ENCODE data around the gene SPEN.

The SPEN gene

DNA sequence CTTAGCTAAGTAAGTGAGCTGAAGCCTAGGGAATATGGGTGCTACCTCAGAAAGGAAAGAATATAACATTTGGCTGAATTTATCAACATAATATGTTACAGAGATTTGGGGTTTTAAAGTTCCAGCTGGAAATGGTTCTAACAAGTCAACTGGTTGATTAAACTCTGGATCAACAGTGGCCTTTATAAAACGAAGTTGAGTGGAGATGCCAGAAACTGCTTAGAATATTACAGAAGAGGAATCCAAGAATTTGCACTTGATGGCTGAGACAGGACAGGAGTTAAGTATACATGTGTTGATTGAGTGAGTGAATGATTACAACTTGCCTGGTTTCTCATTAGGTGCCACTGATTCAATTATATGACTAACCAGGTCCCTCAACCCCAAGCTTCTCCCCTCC, 135.8 kb downstream of the SPEN start:
- no peaks in the 10 kb centered on the region for H3K4me1 ChIP-seq (ENCODE audit: control insufficient read depth, insufficient read depth, low read length)
- 40 to 56% methylated on average over 1 of the region's 1 CpG for WGBS, 2 experiments
- no peaks in the 10 kb centered on the region for H3K36me3 ChIP-seq (ENCODE audit: control insufficient read depth, insufficient read depth, low read length)
- no peak overlapping the region for H3K4me3 ChIP-seq (ENCODE audit: insufficient read depth, low read depth, low read length)
- H3K27ac ChIP-seq (ENCODE audit: insufficient read depth, low read depth, low read length, poor library complexity, severe bottlenecking), result no peak overlapping the region
- H3K9me3 ChIP-seq (ENCODE audit: control insufficient read depth, low read length), result no peaks in the 10 kb centered on the region
- no peaks in the 10 kb centered on the region for H3K27me3 ChIP-seq (ENCODE audit: control insufficient read depth, insufficient read depth, low read length, poor library complexity, severe bottlenecking)

DNA sequence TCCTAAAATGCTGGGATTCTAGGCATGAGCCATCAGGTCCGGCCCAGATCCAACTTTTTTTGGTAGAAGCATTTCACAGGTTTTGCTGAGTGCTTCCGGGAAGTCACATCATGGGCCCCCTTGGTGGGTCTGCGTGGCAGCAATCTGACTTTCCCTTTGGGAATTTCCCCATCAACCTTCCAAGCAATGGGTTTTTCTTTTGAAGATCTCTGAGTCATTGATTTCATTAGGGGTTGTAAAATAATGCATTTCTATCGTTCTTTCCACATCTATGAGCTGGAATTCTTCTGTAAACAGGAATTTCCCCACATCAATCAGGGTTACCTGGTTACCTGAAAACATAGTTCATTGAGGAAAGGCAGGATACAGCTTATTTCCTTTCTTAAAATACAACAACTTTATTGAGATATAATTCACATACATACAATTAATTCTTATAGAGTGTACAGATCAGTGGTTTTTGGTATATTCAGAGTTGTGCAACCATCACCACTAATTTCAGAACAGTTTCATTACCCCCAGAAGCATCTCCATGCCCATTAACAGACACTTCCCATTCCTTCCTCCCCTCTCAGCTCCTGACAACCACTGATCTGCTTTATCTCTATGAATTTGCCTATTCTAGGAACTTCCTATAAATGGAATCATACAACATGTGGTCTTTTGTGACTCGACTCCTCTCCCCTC, 138.2 kb downstream of the SPEN start:
- H3K27me3 ChIP-seq (ENCODE audit: control insufficient read depth, insufficient read depth, low read length, poor library complexity, severe bottlenecking), result no peaks in the 10 kb centered on the region
- no peaks in the 10 kb centered on the region for H3K36me3 ChIP-seq (ENCODE audit: control insufficient read depth, insufficient read depth, low read length)
- WGBS, 2 experiments, result 75 to 80% methylated on average over 5 of the region's 5 CpGs
- H3K9me3 ChIP-seq (ENCODE audit: control insufficient read depth, low read length), result no peaks in the 10 kb centered on the region
- no peak overlapping the region for H3K4me3 ChIP-seq (ENCODE audit: insufficient read depth, low read depth, low read length)
- H3K27ac ChIP-seq (ENCODE audit: insufficient read depth, low read depth, low read length, poor library complexity, severe bottlenecking), result no peak overlapping the region
- H3K4me1 ChIP-seq (ENCODE audit: control insufficient read depth, insufficient read depth, low read length), result no peaks in the 10 kb centered on the region

DNA sequence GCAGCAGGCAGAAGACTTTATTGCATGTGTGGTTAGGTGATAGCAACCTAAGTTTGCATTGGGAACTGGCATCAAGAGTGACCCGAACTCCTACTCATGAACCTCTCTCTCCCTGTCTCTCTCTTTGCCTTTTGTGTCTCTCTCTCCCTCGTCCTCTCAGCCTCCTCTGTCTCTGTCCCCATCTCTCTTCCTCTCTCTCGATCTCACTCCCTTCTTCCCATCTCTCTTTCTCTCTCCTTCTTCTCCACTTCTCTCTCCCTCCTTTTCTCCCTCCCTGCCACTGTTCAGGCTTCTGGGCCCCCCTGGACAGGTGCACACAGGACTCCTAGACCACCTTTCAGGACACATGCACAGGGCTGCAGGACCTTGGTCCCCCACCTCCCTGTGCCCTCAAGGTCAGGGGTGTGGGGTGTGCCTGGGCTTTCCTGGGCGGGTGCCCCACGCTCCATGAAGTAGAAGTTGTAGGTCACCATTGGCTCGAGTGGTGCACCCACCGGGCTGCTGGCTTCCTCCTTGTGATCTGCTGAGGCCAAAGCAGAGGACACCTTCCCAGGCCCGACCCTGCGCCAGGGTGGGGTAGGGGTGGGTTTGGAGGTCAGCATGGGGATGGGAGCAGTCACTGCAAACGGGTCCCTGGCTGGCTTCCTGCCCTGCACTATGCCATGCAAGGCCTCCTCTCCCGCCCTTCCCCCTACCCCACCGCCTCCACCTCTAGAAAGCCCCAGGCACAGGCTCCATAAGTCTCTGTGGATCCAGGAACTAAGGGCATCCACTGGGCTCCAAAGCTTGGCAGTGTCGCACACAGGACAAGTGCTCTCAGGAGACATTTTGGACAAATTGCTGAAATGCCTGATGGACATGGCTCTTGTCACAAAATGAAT, 141.6 kb downstream of the SPEN start:
- Histone ChIP-seq H3K9me3 (ENCODE audit: control insufficient read depth, low read length) (no peaks in the 10 kb centered on the region), H3K4me1 (ENCODE audit: control insufficient read depth, insufficient read depth, low read length) (no peaks in the 10 kb centered on the region), H3K36me3 (ENCODE audit: control insufficient read depth, insufficient read depth, low read length) (no peaks in the 10 kb centered on the region), H3K27ac (ENCODE audit: insufficient read depth, low read depth, low read length, poor library complexity, severe bottlenecking) (no peak overlapping the region), H3K27me3 (ENCODE audit: control insufficient read depth, insufficient read depth, low read length, poor library complexity, severe bottlenecking) (no peaks in the 10 kb centered on the region), H3K4me3 (ENCODE audit: insufficient read depth, low read depth, low read length) (no peak overlapping the region)
- WGBS, 2 experiments, result 83 to 86% methylated on average over 13 of the region's 13 CpGs

DNA sequence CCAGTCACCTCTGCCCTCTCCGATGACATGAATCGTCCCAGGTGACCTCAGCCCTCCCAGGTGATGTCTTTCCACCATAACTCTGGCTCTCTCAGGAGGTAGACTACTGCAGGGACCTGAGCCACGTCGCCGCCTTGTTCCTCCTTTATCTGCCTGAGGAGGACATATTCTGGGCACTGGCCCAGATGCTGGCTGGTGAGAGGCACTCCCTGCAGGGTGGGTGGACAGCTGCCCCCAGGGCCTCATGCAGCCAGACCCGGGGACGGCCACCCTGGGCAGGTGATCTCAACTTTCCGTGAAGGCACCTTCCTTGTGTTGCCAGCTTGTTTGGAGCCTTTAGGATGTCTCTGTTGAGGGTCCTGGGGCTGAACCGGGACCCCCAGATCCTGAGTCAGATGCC, 142.3 kb downstream of the SPEN start:
- WGBS, 2 experiments, result 92 to 93% methylated on average over 9 of the region's 9 CpGs

More for the DNA sequence above, 142.3 kb downstream of the SPEN start:
- H3K36me3 ChIP-seq (ENCODE audit: control insufficient read depth, insufficient read depth, low read length), result no peaks in the 10 kb centered on the region
- H3K9me3 ChIP-seq (ENCODE audit: control insufficient read depth, low read length), result no peaks in the 10 kb centered on the region
- H3K4me3 ChIP-seq (ENCODE audit: insufficient read depth, low read depth, low read length), result no peak overlapping the region
- no peaks in the 10 kb centered on the region for H3K4me1 ChIP-seq (ENCODE audit: control insufficient read depth, insufficient read depth, low read length)
- no peaks in the 10 kb centered on the region for H3K27me3 ChIP-seq (ENCODE audit: control insufficient read depth, insufficient read depth, low read length, poor library complexity, severe bottlenecking)
- no peak overlapping the region for H3K27ac ChIP-seq (ENCODE audit: insufficient read depth, low read depth, low read length, poor library complexity, severe bottlenecking)

Data from ectodermal cell (in vitro differentiated cells).